HepG2 (cell line): ENCODE results near the gene NBR1. TPM values are rescaled to one million over a fixed set of nuclear protein-coding genes. Genes with fewer than 3 reads are reported as not detected.

ENCODE experiments used
- ATF4 ChIP-seq, 2 experiments: fragments of 450-650 bp in 1 of 2; sonication (generic) in 1 of 2; formaldehyde crosslinking; IDR thresholded peaks; 2 replicates each; pipeline versions ENCODE4 v1.5.0 to v1.8.0; 2020 to 2022; ENCODE audit warnings: mild to moderate bottlenecking in 1 of 2, missing genetic modification reagents in 1 of 2
- GATA4 ChIP-seq: sonication (generic); IDR thresholded peaks from 2 replicates; pipeline ENCODE4 v1.6.1; 2016; ENCODE audit warnings: antibody characterized with exemption, low read depth, borderline replicate concordance
- HIC2 ChIP-seq: sonication (generic); formaldehyde crosslinking; IDR thresholded peaks from 2 replicates; pipeline ENCODE4 v1.9.0; 2022; ENCODE audit warnings: low read depth, missing genetic modification reagents
- HOXA3 ChIP-seq: sonication (generic); formaldehyde crosslinking; IDR thresholded peaks from 2 replicates; pipeline ENCODE4 v1.5.0; 2020; ENCODE audit warnings: missing genetic modification reagents
- KMT2B ChIP-seq: IDR thresholded peaks from 2 replicates; pipeline ENCODE4 v1.6.1; 2016; ENCODE audit warnings: missing genetic modification reagents, missing compliant biosample characterization
- SATB2 ChIP-seq: sonication (generic); formaldehyde crosslinking; IDR thresholded peaks from 2 replicates; pipeline ENCODE4 v1.5.0; 2020; ENCODE audit warnings: missing genetic modification reagents
- SNAPC2 ChIP-seq: sonication (generic); formaldehyde crosslinking; IDR thresholded peaks from 2 replicates; pipeline ENCODE4 v1.8.1; 2022; ENCODE audit warnings: mild to moderate bottlenecking, missing genetic modification reagents
- TCF7 ChIP-seq: sonication (generic); IDR thresholded peaks from 2 replicates; pipeline ENCODE4 v1.6.1; 2016; ENCODE audit warnings: antibody characterized with exemption, low read depth
- ZKSCAN8 ChIP-seq: IDR thresholded peaks from 2 replicates; pipeline ENCODE4 v1.6.1; 2016; ENCODE audit warnings: borderline replicate concordance, missing genetic modification reagents, missing compliant biosample characterization
- ZNF501 ChIP-seq: sonication (generic); formaldehyde crosslinking; IDR thresholded peaks from 2 replicates; pipeline ENCODE4 v1.5.1; 2020; ENCODE audit warnings: mild to moderate bottlenecking, moderate library complexity, missing genetic modification reagents
- ZNF782 ChIP-seq: sonication (generic); formaldehyde crosslinking; IDR thresholded peaks from 2 replicates; pipeline ENCODE4 v1.4.0; 2020; ENCODE audit warnings: missing genetic modification reagents, mild to moderate bottlenecking, borderline replicate concordance
- polyA plus RNA-seq, 8 experiments: library from polyadenylated mRNA; depleted of rRNA in 3 of 8; stranded (reverse) in 7 of 8; unstranded in 1 of 8; fragments of >200 nt; fragmentation: Illumina TruSeq in 4 of 8; extraction: Trizol in 4 of 8; gene quantifications; 2 replicates each; pipeline versions ENCODE4 v1.2.1 to v1.2.3, GENCODE V29; 2011 to 2016; ENCODE audit warnings: low read depth in 4 of 8, missing spikeins in 1 of 8, mixed read lengths in 1 of 8; ENCODE audit not compliant: insufficient read depth in 1 of 8
- total RNA-seq, 5 experiments: library from RNA; depleted of rRNA; stranded (reverse); fragments of >200 nt; fragmentation: Illumina TruSeq; extraction: Trizol; gene quantifications; 2 replicates each; pipeline ENCODE4 v1.2.3, GENCODE V29; 2016; ENCODE audit warnings: low read depth in 1 of 5
- TF ChIP-seq, protein P1 (sequence below), 2 experiments: fragments of 450-650 bp in 1 of 2; sonication (generic) in 1 of 2; formaldehyde crosslinking in 1 of 2; IDR thresholded peaks; 2 replicates each; pipeline versions ENCODE4 v1.6.1 to v1.8.0; 2016 to 2022; ENCODE audit warnings: antibody characterized with exemption in 1 of 2, mild to moderate bottlenecking in 1 of 2, missing genetic modification reagents in 1 of 2

The NBR1 gene
- total and polyA plus RNA-seq, 2 of the 13 experiments (the other 11 are each of a cell fraction or from before 2014, with no cell fraction given): 51.7 to 121 TPM

DNA sequence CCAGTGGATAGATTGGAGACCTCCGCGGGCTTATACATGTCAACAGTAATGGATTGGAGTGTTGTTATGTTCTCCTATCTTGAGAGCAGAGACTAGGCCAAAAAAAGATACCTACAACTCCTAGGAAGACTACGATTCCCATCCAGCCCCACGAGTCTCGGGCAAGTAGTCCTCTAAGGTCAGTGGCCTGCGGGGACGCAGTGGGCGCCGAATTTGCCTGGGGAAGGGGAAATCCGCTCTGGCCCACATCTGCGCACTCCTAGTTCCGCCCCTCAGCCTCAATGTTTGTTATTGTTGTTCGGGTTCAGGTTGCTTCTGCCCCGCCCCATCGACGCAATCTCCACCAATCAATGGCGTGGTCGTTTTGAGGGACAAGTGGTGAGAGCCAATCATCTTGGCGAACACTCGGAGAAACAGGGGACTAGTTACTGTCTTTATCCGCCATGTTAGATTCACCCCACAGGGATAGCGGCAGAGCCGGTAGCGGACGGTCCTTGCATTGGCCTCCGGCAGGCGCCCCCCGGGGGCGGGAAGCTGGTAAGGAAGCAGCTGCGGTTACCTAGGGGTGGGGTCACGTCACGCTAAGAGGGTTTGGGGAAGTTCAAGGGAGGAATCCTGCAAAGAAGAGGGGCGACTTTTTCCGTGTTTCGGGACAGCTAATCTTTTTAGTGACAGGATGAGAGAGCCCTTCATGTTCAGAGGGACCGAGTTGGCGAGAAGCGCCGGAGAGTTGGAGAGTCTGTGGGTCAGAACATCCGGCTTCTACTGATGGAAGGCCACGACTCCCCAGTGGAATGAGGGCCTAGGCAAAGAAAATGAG is at the start of gene NBR1 (continued):
- TF ChIP-seq, protein P1, sequence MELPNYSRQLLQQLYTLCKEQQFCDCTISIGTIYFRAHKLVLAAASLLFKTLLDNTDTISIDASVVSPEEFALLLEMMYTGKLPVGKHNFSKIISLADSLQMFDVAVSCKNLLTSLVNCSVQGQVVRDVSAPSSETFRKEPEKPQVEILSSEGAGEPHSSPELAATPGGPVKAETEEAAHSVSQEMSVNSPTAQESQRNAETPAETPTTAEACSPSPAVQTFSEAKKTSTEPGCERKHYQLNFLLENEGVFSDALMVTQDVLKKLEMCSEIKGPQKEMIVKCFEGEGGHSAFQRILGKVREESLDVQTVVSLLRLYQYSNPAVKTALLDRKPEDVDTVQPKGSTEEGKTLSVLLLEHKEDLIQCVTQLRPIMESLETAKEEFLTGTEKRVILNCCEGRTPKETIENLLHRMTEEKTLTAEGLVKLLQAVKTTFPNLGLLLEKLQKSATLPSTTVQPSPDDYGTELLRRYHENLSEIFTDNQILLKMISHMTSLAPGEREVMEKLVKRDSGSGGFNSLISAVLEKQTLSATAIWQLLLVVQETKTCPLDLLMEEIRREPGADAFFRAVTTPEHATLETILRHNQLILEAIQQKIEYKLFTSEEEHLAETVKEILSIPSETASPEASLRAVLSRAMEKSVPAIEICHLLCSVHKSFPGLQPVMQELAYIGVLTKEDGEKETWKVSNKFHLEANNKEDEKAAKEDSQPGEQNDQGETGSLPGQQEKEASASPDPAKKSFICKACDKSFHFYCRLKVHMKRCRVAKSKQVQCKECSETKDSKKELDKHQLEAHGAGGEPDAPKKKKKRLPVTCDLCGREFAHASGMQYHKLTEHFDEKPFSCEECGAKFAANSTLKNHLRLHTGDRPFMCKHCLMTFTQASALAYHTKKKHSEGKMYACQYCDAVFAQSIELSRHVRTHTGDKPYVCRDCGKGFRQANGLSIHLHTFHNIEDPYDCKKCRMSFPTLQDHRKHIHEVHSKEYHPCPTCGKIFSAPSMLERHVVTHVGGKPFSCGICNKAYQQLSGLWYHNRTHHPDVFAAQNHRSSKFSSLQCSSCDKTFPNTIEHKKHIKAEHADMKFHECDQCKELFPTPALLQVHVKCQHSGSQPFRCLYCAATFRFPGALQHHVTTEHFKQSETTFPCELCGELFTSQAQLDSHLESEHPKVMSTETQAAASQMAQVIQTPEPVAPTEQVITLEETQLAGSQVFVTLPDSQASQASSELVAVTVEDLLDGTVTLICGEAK (IDR thresholded peaks at IDR 0.05): no peak
- TF ChIP-seq, protein P1 (CRISPR knock-in tag; IDR thresholded peaks at IDR 0.05): 0 out of 2 replicates have a peak, but pooled peaks have one; percentile 15
- TF ChIP-seq HIC2 (CRISPR knock-in tag) (no peak), GATA4 (peak; percentile 63; the same call in 1 of the 2 replicates), TCF7 (no peak), ZNF782 (CRISPR knock-in tag) (0 out of 2 replicates have a peak, but pooled peaks have one; percentile 32), HOXA3 (CRISPR knock-in tag) (peak; percentile 97; the same call in 1 of the 2 replicates), KMT2B (CRISPR knock-in tag) (peak; percentile 84), ZNF501 (peak; percentile 55; the same call in 1 of the 2 replicates), ZKSCAN8 (no peak), SATB2 (CRISPR knock-in tag) (peak; percentile 15; the same call in 1 of the 2 replicates), ATF4 (CRISPR knock-in tag; IDR thresholded peaks at IDR 0.05) (peak in 1 of 2 experiments; percentile 41; a peak in 2 of 4 replicates), SNAPC2 (CRISPR knock-in tag) (0 out of 2 replicates have a peak, but pooled peaks have one; percentile 35)
